Central memory CD8-positive, alpha-beta T cell (primary cell): Measurements from ENCODE around the gene ILK.

Experiments
- ATAC-seq: fragments of 150-1000 bp; cut with Tn5 transposase; replicated peaks from 2 replicates; pipeline ENCODE4 v1.10.0; 2022; ENCODE audit warnings: mild to moderate bottlenecking, moderate FRiP score, moderate number of reproducible peaks; ENCODE audit not compliant: poor library complexity, severe bottlenecking; ENCODE audit errors: extremely low read depth
- DNase-seq, 2 donors: peaks; one replicate each; pipeline ENCODE4 v3.0.0; 2021; ENCODE audit warnings: low spot score in 2 of 2
- H3K27ac Mint-ChIP-seq: one replicate; pipeline ENCODE4 v1.8.0; 2022; ENCODE audit warnings: low read depth, mild to moderate bottlenecking, moderate library complexity, mixed read lengths
- H3K27me3 Mint-ChIP-seq: one replicate; pipeline ENCODE4 v1.8.0; 2022; ENCODE audit warnings: mixed read lengths
- H3K36me3 Mint-ChIP-seq: one replicate; pipeline ENCODE4 v1.8.0; 2022; ENCODE audit warnings: mild to moderate bottlenecking, moderate library complexity, mixed read lengths; ENCODE audit not compliant: insufficient read depth
- H3K4me1 Mint-ChIP-seq: one replicate; pipeline ENCODE4 v1.8.0; 2022; ENCODE audit warnings: mixed read lengths
- H3K4me3 Mint-ChIP-seq: one replicate; pipeline ENCODE4 v1.8.0; 2022; ENCODE audit warnings: mild to moderate bottlenecking, moderate library complexity, mixed read lengths
- H3K9me3 Mint-ChIP-seq: one replicate; pipeline ENCODE4 v1.8.0; 2022; ENCODE audit warnings: mixed read lengths

Gene ILK

DNA sequence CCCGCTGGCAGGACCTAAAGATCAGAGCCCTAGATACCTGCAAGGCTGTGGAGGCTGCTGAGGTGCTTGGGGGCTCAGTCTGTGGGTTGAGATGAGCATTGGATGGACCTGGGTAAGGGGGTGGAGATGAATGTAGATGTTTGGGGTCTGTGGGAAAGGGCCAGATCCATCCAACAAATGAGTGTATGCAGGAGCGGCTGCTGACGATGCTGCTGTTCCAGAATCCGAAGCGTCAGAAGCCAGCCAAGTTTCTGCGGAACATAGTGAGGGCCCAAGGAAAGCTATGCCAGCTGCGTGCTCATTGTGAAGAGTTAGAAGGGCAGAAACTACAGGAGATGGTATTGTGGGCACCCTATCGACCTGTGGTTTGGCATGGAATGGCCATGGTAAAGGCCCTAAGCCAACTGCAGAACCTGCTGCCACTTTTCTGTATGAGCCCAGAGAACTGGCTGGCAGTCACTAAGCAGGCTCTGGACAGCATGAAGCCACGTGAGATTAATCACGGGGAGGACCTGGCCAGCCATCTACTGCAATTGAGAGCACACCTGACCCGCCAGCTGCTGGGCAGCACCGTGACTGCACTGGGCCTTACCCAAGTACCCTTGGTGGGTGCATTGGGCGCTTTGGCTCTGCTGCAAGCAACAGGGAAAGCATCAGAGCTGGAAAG is 36.7 kb upstream of the ILK start:
- ATAC-seq, result no peak
- no peak overlapping the region for H3K4me3 Mint-ChIP-seq
- H3K36me3 Mint-ChIP-seq, result peaks cover 7% of the 10 kb centered on the region
- no peak for DNase-seq
- no peaks in the 10 kb centered on the region for H3K27me3 Mint-ChIP-seq
- no peaks in the 10 kb centered on the region for H3K9me3 Mint-ChIP-seq
- H3K4me1 Mint-ChIP-seq, result peaks cover 5% of the 10 kb centered on the region
- no peak overlapping the region for H3K27ac Mint-ChIP-seq

DNA sequence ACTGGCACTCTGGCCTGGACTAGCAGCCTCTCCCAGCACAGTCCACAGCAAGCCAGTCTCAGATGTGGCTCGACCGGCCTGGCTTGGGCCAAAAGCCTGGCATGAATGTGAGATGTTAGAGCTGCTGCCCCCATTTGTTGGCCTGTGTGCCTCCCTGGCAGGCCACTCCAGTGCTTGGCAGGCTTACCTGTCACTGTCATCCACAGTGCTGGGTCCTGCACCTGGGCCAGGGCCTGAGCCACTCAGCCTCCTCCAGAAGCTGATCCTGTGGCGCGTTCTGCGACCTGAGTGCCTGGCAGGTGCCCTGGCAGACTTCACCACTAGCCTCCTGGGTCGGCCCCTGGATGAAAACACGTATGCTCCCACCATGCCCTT is 36.2 kb upstream of the ILK start:
- H3K27ac Mint-ChIP-seq, result no peak overlapping the region
- H3K4me3 Mint-ChIP-seq, result no peak overlapping the region
- no peaks in the 10 kb centered on the region for H3K27me3 Mint-ChIP-seq
- H3K9me3 Mint-ChIP-seq, result no peaks in the 10 kb centered on the region
- peaks cover 5% of the 10 kb centered on the region for H3K4me1 Mint-ChIP-seq
- H3K36me3 Mint-ChIP-seq, result peaks cover 7% of the 10 kb centered on the region
- DNase-seq (no peak), ATAC-seq (no peak)

DNA sequence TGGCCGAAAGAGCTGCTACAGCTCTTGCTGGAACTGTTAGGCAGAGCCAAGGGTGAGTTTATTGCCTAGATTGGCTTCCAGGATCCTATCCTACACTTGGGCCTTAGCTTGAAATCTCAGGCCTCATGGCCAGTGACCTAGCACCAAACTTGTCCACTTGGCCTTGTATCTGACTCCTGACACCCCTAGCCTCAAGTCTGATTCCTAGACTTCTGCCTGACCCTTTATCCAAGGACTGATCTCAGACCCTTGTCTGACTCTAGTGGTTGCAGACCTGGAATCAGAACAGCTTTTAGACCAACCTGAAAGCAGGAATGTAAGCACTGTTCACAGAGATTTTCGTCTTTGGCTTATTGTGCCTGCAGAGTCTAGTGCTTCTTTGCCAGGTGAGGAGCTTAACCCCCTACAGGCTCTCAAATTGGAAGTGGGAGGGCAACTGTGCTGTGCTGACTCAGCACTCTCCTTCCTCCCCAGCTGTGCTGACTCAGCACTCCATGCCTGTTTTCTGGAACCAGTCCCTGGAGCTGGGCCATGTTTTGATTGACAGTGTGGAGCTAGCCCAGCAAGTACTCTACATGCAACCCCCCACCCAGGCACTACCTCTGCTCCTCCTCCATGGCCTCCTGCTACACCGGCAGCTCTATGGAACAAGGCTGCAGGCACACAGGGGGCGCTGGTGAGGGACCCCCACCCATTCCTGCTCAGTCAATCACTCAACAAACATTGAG is 35.2 kb upstream of the ILK start:
- Mint-ChIP-seq H3K36me3 (peaks cover 7% of the 10 kb centered on the region), H3K27me3 (no peaks in the 10 kb centered on the region), H3K9me3 (no peaks in the 10 kb centered on the region), H3K4me3 (no peak overlapping the region), H3K4me1 (peaks cover 5% of the 10 kb centered on the region), H3K27ac (peak overlapping the region; percentile 59)
- no peak for ATAC-seq
- no peak for DNase-seq

DNA sequence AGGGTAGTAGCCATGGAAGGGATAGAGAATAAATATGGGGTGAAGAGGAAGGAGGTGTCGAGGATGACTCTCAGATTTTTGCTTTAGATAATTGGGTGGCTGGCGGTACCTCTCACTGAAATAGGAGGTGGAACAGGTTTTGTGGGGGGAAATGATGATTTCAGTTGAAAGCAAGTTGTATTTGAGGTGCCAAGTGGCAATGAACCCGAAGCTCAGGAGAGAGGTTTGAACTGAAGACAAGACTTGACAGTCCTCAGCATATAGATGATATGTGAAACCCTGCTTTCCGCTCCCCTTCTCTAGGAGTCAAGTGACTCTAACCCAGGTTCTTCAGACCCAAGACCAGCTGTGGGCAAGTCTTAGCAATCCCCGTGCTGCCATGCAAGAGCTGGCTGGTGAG is 33.9 kb upstream of the ILK start:
- no peaks in the 10 kb centered on the region for H3K9me3 Mint-ChIP-seq
- peaks cover 5% of the 10 kb centered on the region for H3K4me1 Mint-ChIP-seq
- H3K27me3 Mint-ChIP-seq, result no peaks in the 10 kb centered on the region
- H3K36me3 Mint-ChIP-seq, result peaks cover 7% of the 10 kb centered on the region
- ATAC-seq, result no peak
- no peak overlapping the region for H3K4me3 Mint-ChIP-seq
- DNase-seq, result no peak
- no peak overlapping the region for H3K27ac Mint-ChIP-seq

DNA sequence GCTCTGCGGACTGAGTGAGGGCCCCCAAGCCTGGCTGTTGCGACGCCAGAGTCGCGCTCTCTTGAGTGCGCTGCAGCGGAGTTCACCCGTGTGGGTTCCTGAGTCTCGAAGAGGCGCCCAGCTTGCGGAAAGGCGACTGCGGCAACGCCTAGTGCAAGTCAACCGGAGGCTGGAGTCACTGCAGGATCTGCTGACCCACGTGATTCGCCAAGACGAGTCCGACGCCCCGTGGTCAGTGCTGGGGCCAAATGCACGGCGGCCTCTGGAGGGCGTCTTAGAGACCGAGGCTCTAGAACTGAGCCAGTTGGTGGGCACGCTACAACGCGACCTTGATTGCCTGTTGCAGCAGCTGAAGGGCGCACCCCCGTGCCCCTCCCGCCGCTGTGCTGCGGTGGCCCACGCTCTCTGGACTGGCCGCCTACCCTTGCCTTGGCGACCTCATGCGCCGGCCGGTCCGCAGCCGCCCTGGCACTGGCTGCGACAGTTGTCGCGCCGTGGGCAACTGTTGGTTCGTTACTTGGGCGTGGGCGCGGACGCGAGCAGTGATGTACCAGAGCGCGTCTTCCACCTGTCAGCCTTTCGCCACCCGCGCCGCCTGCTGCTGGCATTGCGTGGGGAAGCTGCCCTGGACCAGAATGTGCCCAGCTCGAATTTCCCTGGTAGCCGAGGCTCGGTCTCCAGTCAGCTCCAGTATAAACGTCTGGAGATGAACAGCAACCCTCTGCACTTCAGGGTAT is 32.7 kb upstream of the ILK start:
- peaks cover 5% of the 10 kb centered on the region for H3K4me1 Mint-ChIP-seq
- H3K27ac Mint-ChIP-seq, result no peak overlapping the region
- no peak overlapping the region for H3K4me3 Mint-ChIP-seq
- no peak for DNase-seq
- ATAC-seq, result no peak
- H3K36me3 Mint-ChIP-seq, result peaks cover 9% of the 10 kb centered on the region
- H3K9me3 Mint-ChIP-seq, result no peaks in the 10 kb centered on the region
- H3K27me3 Mint-ChIP-seq, result no peaks in the 10 kb centered on the region

DNA sequence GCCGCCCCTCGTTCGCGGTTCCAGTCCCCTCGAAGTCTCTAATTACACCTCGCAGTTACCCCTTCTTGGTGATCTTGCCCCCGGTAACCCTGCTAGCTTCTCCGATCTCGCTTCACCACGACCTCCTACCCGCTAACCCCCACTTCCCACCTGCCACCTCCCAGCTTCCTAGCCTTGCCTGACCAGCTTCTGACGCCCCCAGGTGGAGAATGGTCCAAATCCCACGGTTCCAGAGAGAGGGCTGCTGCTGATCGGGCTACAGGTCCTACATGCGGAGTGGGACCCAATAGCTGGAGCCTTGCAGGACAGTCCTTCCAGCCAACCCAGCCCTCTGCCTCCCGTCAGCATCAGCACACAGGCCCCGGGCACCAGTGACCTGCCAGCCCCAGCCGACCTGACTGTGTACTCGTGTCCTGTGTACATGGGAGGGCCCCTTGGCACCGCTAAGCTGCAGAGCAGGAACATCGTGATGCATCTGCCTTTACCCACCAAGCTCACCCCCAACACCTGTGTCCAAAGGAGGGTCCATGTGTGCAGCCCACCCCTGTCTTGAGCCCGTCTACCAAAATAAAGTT is 32.1 kb upstream of the ILK start:
- DNase-seq (no peak), ATAC-seq (no peak)
- Mint-ChIP-seq H3K27ac (no peak overlapping the region), H3K36me3 (peaks cover 6% of the 10 kb centered on the region), H3K27me3 (no peaks in the 10 kb centered on the region), H3K4me3 (no peak overlapping the region), H3K9me3 (no peaks in the 10 kb centered on the region), H3K4me1 (peaks cover 8% of the 10 kb centered on the region)

DNA sequence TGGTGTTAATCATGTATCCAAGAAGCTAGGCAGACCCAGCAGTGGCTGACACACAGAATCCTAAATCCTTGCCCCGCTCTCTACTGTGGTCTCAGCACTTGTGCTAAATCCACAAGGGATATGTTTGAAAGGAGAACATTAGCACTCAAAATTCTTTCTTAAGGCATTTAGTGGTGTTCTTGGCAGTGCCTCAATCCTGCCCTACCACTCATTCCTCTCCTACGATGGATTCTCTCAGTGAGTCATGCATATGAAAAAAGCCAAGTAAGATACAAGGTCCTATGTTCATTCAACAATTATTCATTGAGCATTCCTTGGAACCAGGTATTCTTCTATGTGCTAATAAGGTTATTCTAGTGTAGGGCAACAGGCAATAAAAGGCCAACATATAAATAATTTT is 31.4 kb upstream of the ILK start:
- Mint-ChIP-seq H3K27ac (no peak overlapping the region), H3K4me1 (peaks cover 11% of the 10 kb centered on the region), H3K4me3 (no peak overlapping the region), H3K36me3 (peaks cover 4% of the 10 kb centered on the region), H3K9me3 (no peaks in the 10 kb centered on the region), H3K27me3 (no peaks in the 10 kb centered on the region)
- DNase-seq (no peak), ATAC-seq (no peak)

DNA sequence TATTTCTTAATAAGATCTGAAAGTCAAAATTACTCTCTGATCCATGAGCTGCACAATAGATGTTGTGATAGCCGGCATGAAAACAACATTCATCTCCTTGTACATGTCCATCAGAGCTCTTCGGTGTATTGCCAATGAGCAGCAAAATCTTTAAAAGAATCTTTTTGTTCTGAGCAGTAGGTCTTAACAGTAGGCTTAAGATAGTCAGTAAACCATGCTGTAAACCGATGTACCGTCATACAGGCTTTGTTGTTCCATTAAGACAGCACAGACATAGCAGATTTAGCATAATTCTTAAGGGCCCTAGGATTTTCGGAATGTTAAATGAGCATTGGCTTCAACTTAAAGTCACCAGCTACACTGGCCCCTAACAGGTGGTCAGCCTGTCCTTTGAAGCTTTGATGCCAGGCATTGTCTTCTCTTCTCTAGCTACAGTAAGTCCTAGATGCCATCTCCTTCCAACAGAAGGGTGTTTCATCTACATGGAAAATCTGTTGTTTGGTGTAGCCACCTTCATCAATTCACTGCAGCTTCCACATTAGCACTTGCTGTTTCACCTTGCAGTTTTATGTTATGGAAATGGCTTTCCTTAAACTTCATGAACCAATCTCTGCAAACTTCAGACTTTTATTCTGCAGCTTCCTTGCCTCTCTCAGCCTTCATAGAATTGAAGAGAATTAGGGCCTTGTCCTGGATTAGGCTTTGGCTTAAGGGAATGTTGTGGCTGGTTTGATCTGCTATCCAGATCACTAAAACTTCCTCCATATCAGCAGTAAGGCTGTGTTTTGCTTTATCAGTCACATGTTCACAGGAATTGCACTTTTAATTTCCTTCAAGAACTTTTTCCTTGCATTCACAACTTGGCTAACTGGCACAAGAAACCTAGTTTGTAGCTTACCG is 28.5 kb upstream of the ILK start:
- peaks cover 3% of the 10 kb centered on the region for H3K36me3 Mint-ChIP-seq
- H3K4me1 Mint-ChIP-seq, result peaks cover 6% of the 10 kb centered on the region
- ATAC-seq (no peak), DNase-seq (no peak)
- no peak overlapping the region for H3K4me3 Mint-ChIP-seq
- no peaks in the 10 kb centered on the region for H3K9me3 Mint-ChIP-seq
- no peaks in the 10 kb centered on the region for H3K27me3 Mint-ChIP-seq
- no peak overlapping the region for H3K27ac Mint-ChIP-seq

DNA sequence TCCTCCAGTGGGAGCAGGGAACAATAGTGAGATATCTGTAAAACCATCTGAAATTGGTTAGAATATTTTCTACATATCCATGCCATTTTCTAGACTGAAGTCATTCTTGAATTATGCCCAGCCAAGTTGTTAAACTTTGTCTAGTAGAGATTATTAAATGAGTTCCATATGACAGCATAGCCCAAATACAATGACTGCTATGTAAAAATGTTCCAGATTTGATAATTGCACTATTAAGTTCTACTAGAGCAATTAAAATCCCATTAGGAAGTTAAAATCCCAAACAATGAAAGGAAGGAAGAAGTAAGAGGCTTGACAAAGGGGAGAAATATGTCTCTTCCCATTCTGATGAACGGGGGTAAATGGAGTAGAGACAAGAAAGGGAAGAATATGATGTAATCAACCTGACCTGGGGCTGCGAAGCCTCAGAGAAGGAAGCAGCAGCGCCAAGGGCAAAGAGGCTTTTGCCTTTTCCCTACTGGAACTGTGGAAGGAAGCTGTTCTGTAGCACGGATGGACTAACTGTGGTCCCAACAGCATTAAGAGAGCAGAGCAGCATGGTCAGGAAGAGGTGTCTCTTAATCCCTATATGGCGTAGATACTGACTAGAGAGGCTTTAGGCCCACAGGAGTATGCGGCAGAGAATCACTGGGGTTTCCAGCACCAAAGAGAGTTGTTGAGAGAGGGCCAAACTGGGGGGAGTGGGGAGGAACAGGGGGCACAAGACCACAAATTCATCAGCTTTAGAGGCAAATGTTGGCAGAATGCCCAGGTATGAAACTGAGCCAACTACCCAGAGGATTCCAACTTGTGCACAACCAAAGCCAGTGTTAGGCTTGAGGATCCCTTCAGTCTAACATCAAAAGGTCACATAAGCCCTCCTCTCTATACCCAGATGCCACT is 26.9 kb upstream of the ILK start:
- Mint-ChIP-seq H3K27ac (no peak overlapping the region), H3K4me1 (peaks cover 6% of the 10 kb centered on the region), H3K9me3 (no peaks in the 10 kb centered on the region), H3K4me3 (no peak overlapping the region), H3K27me3 (no peaks in the 10 kb centered on the region), H3K36me3 (peaks cover 1% of the 10 kb centered on the region)
- ATAC-seq (no peak), DNase-seq (no peak)

DNA sequence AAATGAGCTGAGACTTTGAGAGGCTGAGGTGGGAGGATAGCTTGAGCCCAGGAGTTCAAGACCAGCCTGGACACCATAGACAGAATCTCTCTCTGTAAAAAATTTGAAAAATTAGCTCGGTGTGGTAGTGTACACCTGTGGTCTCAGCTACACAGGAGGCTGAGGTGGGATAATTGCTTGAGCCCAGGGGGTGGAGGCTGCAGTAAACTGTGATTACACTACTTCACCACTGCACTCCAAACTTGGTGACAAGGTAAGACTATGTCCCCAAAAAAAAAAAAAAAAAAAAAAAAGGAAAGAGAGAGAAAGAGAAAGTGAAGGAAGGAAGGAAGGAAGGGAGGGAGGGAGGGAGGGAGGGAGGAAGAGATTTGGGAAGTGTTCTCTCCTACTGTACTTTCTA is 25.4 kb upstream of the ILK start:
- Mint-ChIP-seq H3K4me1 (peaks cover 6% of the 10 kb centered on the region), H3K4me3 (no peak overlapping the region), H3K36me3 (peaks cover 1% of the 10 kb centered on the region), H3K27me3 (no peaks in the 10 kb centered on the region), H3K27ac (no peak overlapping the region), H3K9me3 (peaks cover 5% of the 10 kb centered on the region)
- ATAC-seq, result no peak
- DNase-seq, result no peak

DNA sequence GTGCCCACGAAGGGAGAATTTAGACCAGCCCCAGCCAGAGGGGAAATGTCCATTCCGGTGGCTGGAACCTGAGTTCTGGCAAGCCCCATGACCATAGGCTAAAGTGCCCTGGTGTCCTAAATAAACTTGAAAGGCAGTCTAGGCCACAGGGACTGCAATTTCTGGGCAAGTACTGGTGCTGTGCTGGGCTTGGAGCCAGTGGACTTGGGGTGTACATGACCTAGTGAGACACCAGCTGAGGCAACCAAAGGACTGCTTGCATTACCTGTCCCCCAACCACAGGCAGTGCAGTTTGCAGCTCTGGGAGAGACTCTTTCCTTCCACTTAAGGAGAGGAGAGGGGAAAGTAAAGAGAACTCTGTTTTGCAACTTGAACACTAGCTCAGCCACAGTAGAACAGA is 23.9 kb upstream of the ILK start:
- H3K36me3 Mint-ChIP-seq, result peaks cover 4% of the 10 kb centered on the region
- peaks cover 6% of the 10 kb centered on the region for H3K4me1 Mint-ChIP-seq
- ATAC-seq, result no peak
- no peak for DNase-seq
- no peaks in the 10 kb centered on the region for H3K27me3 Mint-ChIP-seq
- no peak overlapping the region for H3K4me3 Mint-ChIP-seq
- peaks cover 19% of the 10 kb centered on the region for H3K9me3 Mint-ChIP-seq
- H3K27ac Mint-ChIP-seq, result no peak overlapping the region
